K562 (cell line): ENCODE results near the gene NKAPL. TPM values are rescaled to one million over a fixed set of nuclear protein-coding genes. Genes with fewer than 3 reads are reported as not detected.

Source experiments
- DIDO1 ChIP-seq: fragments of 450-650 bp; IDR thresholded peaks from 2 replicates; pipeline ENCODE4 v1.6.1; 2016; ENCODE audit warnings: low read depth, missing biosample characterization, missing genetic modification characterization
- HMGN3 ChIP-seq: IDR thresholded peaks from 2 replicates; pipeline ENCODE4 v1.6.1; 2011; ENCODE audit warnings: borderline replicate concordance, low read depth, mild to moderate bottlenecking, mixed read lengths, low read length; ENCODE audit not compliant: insufficient read length; ENCODE audit errors: extremely low read depth
- JUNB ChIP-seq: fragments of 450-650 bp; formaldehyde crosslinking; conservative IDR thresholded peaks from 2 replicates; pipeline ENCODE4 v1.4.0; 2020; ENCODE audit warnings: mild to moderate bottlenecking
- KHSRP ChIP-seq: fragments of 450-650 bp; IDR thresholded peaks from 2 replicates; pipeline ENCODE4 v1.6.1; 2017
- L3MBTL2 ChIP-seq: fragments of 450-650 bp; IDR thresholded peaks from 2 replicates; pipeline ENCODE4 v1.6.1; 2016; ENCODE audit warnings: mild to moderate bottlenecking, moderate library complexity
- MTA3 ChIP-seq: fragments of 450-650 bp; formaldehyde crosslinking; IDR thresholded peaks from 2 replicates; pipeline ENCODE4 v1.6.1; 2017; ENCODE audit warnings: mild to moderate bottlenecking, borderline replicate concordance
- MTF1 ChIP-seq: fragments of 250-450 bp; sonication (Bioruptor Pico); IDR thresholded peaks from 2 replicates; pipeline ENCODE4 v1.9.0; 2021; ENCODE audit warnings: moderate library complexity, mild to moderate bottlenecking, inconsistent platforms, borderline replicate concordance
- NFIC ChIP-seq: fragments of 450-650 bp; IDR thresholded peaks from 2 replicates; pipeline ENCODE4 v1.6.1; 2017; ENCODE audit warnings: mild to moderate bottlenecking, inconsistent platforms
- PPARD ChIP-seq: fragments of 250-450 bp; sonication (Bioruptor Pico); IDR thresholded peaks from 2 replicates; pipeline ENCODE4 v1.8.0; 2022; ENCODE audit warnings: inconsistent platforms, mild to moderate bottlenecking, moderate library complexity
- PURB ChIP-seq: sonication (generic); formaldehyde crosslinking; IDR thresholded peaks from 2 replicates; pipeline ENCODE4 v1.9.0; 2021; ENCODE audit warnings: low read depth, mild to moderate bottlenecking, missing genetic modification reagents
- RFX5 ChIP-seq: IDR thresholded peaks from 2 replicates; pipeline ENCODE4 v1.6.1; 2011; ENCODE audit warnings: low read depth, mild to moderate bottlenecking, improper control_type of control experiment, low read length
- SRF ChIP-seq, 2 experiments: fragments of 250-450, 450-650 bp in 1 of 2; sonication (Bioruptor Pico) in 1 of 2; sonication (generic) in 1 of 2; formaldehyde crosslinking; IDR thresholded peaks; 2 replicates each; pipeline versions ENCODE4 v1.5.0 to v1.5.1; 2020 to 2022; ENCODE audit warnings: mild to moderate bottlenecking in 1 of 2, missing genetic modification reagents in 1 of 2
- TFAM ChIP-seq: fragments of 250-450 bp; sonication (Bioruptor Pico); conservative IDR thresholded peaks from 2 replicates; pipeline ENCODE4 v1.5.0; 2021; ENCODE audit warnings: mild to moderate bottlenecking, moderate library complexity
- THAP12 ChIP-seq: fragments of 250-450 bp; sonication (Bioruptor Pico); IDR thresholded peaks from 2 replicates; pipeline ENCODE4 v1.9.0; 2021; ENCODE audit warnings: mild to moderate bottlenecking, inconsistent platforms
- ZNF12 ChIP-seq: sonication (generic); formaldehyde crosslinking; IDR thresholded peaks from 2 replicates; pipeline ENCODE4 v1.4.0; 2020; ENCODE audit warnings: mild to moderate bottlenecking, missing genetic modification reagents
- ZNF639 ChIP-seq, 2 experiments: fragments of 200-800 bp in 1 of 2; sonication (Bioruptor generic) in 1 of 2; sonication (generic) in 1 of 2; formaldehyde crosslinking in 1 of 2; IDR thresholded peaks in 1 of 2; conservative IDR thresholded peaks in 1 of 2; 2 replicates each; pipeline versions ENCODE4 v1.5.0 to v1.6.1; 2016 to 2020; ENCODE audit warnings: missing compliant biosample characterization in 1 of 2, missing genetic modification characterization in 1 of 2, missing genetic modification reagents in 1 of 2
- ZNF830 ChIP-seq: fragments of 250-450 bp; sonication (Bioruptor Pico); IDR thresholded peaks from 2 replicates; pipeline ENCODE4 v1.5.0; 2021; ENCODE audit warnings: mild to moderate bottlenecking
- polyA plus RNA-seq, 8 experiments: library from polyadenylated mRNA; depleted of rRNA in 4 of 8; stranded (reverse) in 5 of 8; unstranded in 3 of 8; fragments of >200 nt; fragmentation: Nextera tagmentation in 2 of 8; fragmentation: Illumina TruSeq in 1 of 8; extraction: Ambion mirVana in 2 of 8; extraction: Trizol in 1 of 8; gene quantifications; 2 replicates each; pipeline versions ENCODE4 v1.2.1 to v1.2.3, GENCODE V29; 2011 to 2014; ENCODE audit warnings: inconsistent platforms in 1 of 8, missing spikeins in 1 of 8
- total RNA-seq, 7 experiments: library from RNA; depleted of rRNA in 6 of 7; stranded (reverse); fragments of >200 nt in 6 of 7; fragmentation: Illumina TruSeq in 2 of 7; extraction: Trizol in 2 of 7; gene quantifications; 2 replicates each; pipeline versions ENCODE4 v1.2.1 to v1.2.3, GENCODE V29; 2011 to 2021; ENCODE audit warnings: low replicate concordance in 1 of 7
- TF ChIP-seq, protein P1 (sequence below): fragments of 250-450 bp; sonication (Bioruptor Pico); IDR thresholded peaks from 2 replicates; pipeline ENCODE4 v1.4.0; 2020; ENCODE audit warnings: mild to moderate bottlenecking, moderate library complexity
- TF ChIP-seq, protein P2 (sequence below): fragments of 450-650 bp; IDR thresholded peaks from 2 replicates; pipeline ENCODE4 v1.6.1; 2016; ENCODE audit warnings: antibody characterized with exemption

NKAPL gene
- total and polyA plus RNA-seq, 9 of the 15 experiments (the other 6 are each of a cell fraction or from before 2014, with no cell fraction given) = not detected

DNA sequence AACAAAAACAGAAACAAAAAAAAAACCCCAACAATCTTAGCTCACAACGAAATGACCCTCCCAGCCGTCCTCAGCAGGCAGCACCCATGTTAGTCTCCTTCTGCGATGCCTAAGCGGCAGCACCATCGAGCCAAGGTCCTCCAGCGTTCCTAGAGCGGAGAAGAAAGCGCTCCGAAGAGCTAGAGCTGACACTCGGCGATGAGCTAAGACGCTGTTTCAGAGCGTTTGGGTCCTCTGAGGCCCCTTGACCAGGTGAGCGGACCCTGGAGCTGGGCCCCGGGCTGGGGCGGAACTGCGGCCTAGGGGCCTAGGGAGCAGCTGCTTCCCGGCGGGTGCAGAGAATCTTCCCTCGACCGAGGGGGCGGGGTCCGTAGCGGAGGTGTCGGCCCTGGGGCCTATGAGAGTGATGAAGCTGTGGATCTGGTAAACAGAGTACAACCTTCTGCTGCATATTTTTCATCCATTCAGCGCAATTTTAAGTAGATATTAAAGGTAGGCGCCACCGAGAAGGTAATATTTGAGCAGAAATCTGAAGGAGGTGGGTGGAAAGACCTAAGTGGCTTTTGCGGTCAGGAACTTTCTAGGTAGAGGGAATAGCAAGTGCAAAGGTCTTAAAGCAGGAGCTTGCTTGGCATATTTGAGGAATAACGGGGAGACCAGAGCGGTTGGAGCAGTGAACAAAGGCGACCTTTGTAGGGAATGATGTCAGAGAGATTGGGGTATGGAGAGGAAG lies 8.0 kb downstream of the NKAPL start, which contains the start of gene ZSCAN26 (continued):
- TF ChIP-seq, protein P1, sequence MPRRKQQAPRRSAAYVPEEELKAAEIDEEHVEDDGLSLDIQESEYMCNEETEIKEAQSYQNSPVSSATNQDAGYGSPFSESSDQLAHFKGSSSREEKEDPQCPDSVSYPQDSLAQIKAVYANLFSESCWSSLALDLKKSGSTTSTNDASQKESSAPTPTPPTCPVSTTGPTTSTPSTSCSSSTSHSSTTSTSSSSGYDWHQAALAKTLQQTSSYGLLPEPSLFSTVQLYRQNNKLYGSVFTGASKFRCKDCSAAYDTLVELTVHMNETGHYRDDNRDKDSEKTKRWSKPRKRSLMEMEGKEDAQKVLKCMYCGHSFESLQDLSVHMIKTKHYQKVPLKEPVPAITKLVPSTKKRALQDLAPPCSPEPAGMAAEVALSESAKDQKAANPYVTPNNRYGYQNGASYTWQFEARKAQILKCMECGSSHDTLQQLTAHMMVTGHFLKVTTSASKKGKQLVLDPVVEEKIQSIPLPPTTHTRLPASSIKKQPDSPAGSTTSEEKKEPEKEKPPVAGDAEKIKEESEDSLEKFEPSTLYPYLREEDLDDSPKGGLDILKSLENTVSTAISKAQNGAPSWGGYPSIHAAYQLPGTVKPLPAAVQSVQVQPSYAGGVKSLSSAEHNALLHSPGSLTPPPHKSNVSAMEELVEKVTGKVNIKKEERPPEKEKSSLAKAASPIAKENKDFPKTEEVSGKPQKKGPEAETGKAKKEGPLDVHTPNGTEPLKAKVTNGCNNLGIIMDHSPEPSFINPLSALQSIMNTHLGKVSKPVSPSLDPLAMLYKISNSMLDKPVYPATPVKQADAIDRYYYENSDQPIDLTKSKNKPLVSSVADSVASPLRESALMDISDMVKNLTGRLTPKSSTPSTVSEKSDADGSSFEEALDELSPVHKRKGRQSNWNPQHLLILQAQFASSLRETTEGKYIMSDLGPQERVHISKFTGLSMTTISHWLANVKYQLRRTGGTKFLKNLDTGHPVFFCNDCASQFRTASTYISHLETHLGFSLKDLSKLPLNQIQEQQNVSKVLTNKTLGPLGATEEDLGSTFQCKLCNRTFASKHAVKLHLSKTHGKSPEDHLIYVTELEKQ (CRISPR knock-in tag) = no peak
- no peak for TF ChIP-seq NFIC
- TF ChIP-seq, protein P2, sequence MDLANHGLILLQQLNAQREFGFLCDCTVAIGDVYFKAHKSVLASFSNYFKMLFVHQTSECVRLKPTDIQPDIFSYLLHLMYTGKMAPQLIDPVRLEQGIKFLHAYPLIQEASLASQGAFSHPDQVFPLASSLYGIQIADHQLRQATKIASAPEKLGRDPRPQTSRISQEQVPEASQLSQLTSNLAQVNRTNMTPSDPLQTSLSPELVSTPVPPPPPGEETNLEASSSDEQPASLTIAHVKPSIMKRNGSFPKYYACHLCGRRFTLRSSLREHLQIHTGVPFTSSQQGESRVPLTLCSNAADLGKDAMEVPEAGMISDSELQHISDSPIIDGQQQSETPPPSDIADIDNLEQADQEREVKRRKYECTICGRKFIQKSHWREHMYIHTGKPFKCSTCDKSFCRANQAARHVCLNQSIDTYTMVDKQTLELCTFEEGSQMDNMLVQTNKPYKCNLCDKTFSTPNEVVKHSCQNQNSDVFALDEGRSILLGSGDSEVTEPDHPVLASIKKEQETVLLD = peak; percentile 23; the same call in 1 of the 2 replicates
- peak; percentile 80; the same call in 1 of the 2 replicates for TF ChIP-seq ZNF12 (CRISPR knock-in tag)
- peak; percentile 89 for TF ChIP-seq L3MBTL2
- no peak for TF ChIP-seq MTF1
- peak in 1 of 2 experiments; percentile 65; a peak in 1 of 4 replicates for TF ChIP-seq ZNF639 (CRISPR knock-in tag; conservative IDR thresholded peaks at IDR 0.05 in 1 of 2, IDR thresholded peaks at IDR 0.05 in 1 of 2)
- TF ChIP-seq PURB (CRISPR knock-in tag) = no peak
- TF ChIP-seq ZNF830 (CRISPR knock-in tag) = no peak
- no peak for TF ChIP-seq PPARD (CRISPR knock-in tag)
- TF ChIP-seq HMGN3 = peak; percentile 71
- no peak for TF ChIP-seq KHSRP
- peak; percentile 91; the same call in 1 of the 2 replicates for TF ChIP-seq MTA3
- peak; percentile 92 for TF ChIP-seq DIDO1
- no peak for TF ChIP-seq RFX5
- TF ChIP-seq TFAM (CRISPR knock-in tag) = no peak
- TF ChIP-seq JUNB = no peak
- peak; percentile 99 for TF ChIP-seq THAP12 (CRISPR knock-in tag)
- TF ChIP-seq SRF (CRISPR knock-in tag; IDR thresholded peaks at IDR 0.05) = peak in 1 of 2 experiments; percentile 17; a peak in 1 of 4 replicates
